H1 (cell line): ENCODE measurements around the gene VARS2. TPM values are rescaled to one million over a fixed set of nuclear protein-coding genes. Genes with fewer than 3 reads are reported as not detected.

ENCODE experiments used
- GABPA ChIP-seq: IDR thresholded peaks from 2 replicates; pipeline ENCODE4 v1.6.1; 2011; ENCODE audit warnings: mild to moderate bottlenecking, low read length, moderate library complexity, borderline replicate concordance; ENCODE audit not compliant: insufficient read depth
- PHF8 ChIP-seq: fragments of 200-600 bp; sonication (generic); conservative IDR thresholded peaks from 2 replicates; pipeline ENCODE4 v1.7.1; 2012; ENCODE audit warnings: low read depth, mild to moderate bottlenecking, inconsistent platforms, low read length, moderate library complexity
- SRF ChIP-seq: IDR thresholded peaks from 2 replicates; pipeline ENCODE4 v1.6.1; 2011; ENCODE audit warnings: mild to moderate bottlenecking, low read depth, low read length, moderate library complexity
- polyA plus RNA-seq, 7 experiments: library from polyadenylated mRNA; depleted of rRNA in 3 of 7; stranded (reverse) in 5 of 7; unstranded in 2 of 7; fragments of >200 nt in 5 of 7; fragments of 200-250 nt in 2 of 7; gene quantifications; 1 replicate in 5 of 7; 2 replicates in 1 of 7; 4 replicates in 1 of 7; pipeline versions ENCODE4 v1.2.1 to v1.2.3, GENCODE V29; 2011 to 2013; ENCODE audit warnings: missing spikeins in 2 of 7, mixed read lengths in 2 of 7
- total RNA-seq: library from RNA; stranded (reverse); fragmentation: NEBNext Ultra II Directional; extraction: Animal tissue kit (Norgen Biotek cat#: 25700); gene quantifications from 2 replicates; pipeline ENCODE4 v1.2.1, GENCODE V29; 2021

The VARS2 gene
- total and polyA plus RNA-seq, 2 of the 8 experiments (the other 6 are each of a cell fraction or from before 2014, with no cell fraction given) = 26.8 to 47.7 TPM

- TF ChIP-seq PHF8 (no peak), GABPA (no peak), SRF (no peak)
- TF ChIP-seq, all 59 proteins: peak for 0
These were observed 24.0 kb upstream of the VARS2 start (continued) for GRCh38 chr6:30889921-30890645.
